HepG2 (cell line): ENCODE data around the gene REM2. TPM values are rescaled to one million over a fixed set of nuclear protein-coding genes. Genes with fewer than 3 reads are reported as not detected.

ENCODE experiments used
- ATAC-seq: fragments of 200-7000 bp; cut with Tn5 transposase; 3 replicates; pipeline ENCODE4 v1.9.1; 2020; ENCODE audit warnings: mild to moderate bottlenecking, moderate library complexity
- BruUV-seq: library from RNA; stranded (reverse); fragments of 400-500 nt; replicated peaks from 2 replicates; lab custom pipeline; 2021; lab: Mats Ljungman, UMichigan
- CTCF ChIA-PET: fragments of 300-600 bp; formaldehyde crosslinking; extraction: SDS; loops from one replicate; lab custom pipeline; 2021; ENCODE audit warnings: low total read pairs, inconsistent platforms, low intra/inter-chr PET ratio; lab: Yijun Ruan, JAX
- POLR2A ChIA-PET: fragments of 350-600 bp; sonication (Branson Sonifier 250); formaldehyde crosslinking; loops from one replicate; lab custom pipeline; 2020; ENCODE audit warnings: antibody characterized with exemption, inconsistent platforms; lab: Yijun Ruan, JAX
- DNase-seq: peaks from one replicate; pipeline ENCODE4 v3.0.0-alpha.2; 2015; ENCODE audit warnings: low spot score
- FAIRE-seq: peaks from 3 replicates; lab custom pipeline; 2011; peaks lifted over from hg19 to GRCh38; lab: Jason Lieb, UNC
- H2AFZ ChIP-seq: one replicate; pipeline ENCODE4 v1.6.1; 2011; ENCODE audit warnings: low read length, inconsistent platforms
- H3K27ac ChIP-seq: fragments of 300-600 bp; 3 replicates; pipeline ENCODE4 v1.8.0; 2011; ENCODE audit warnings: mixed run types, mild to moderate bottlenecking, mixed read lengths, low read length, inconsistent platforms; ENCODE audit not compliant: insufficient read depth; ENCODE audit errors: extremely low read length
- H3K27me3 ChIP-seq, 2 experiments: fragments of 200-600 bp in 1 of 2; 2 replicates in 1 of 2; 3 replicates in 1 of 2; pipeline versions ENCODE4 v1.6.0 to v1.8.0; 2011; ENCODE audit warnings: low read length in 2 of 2, mild to moderate bottlenecking in 2 of 2, moderate library complexity in 2 of 2, inconsistent platforms in 1 of 2; ENCODE audit not compliant: insufficient read depth in 2 of 2, control insufficient read depth in 1 of 2
- H3K36me3 ChIP-seq, 2 experiments: fragments of 200-600 bp in 1 of 2; replicated peaks in 1 of 2; 2 replicates in 1 of 2; 3 replicates in 1 of 2; pipeline versions ENCODE4 v1.5.1 to v1.8.0; 2011; ENCODE audit warnings: low read length in 2 of 2, inconsistent platforms in 1 of 2; ENCODE audit not compliant: insufficient read depth in 2 of 2, control insufficient read depth in 1 of 2
- H3K4me1 ChIP-seq: 2 replicates; pipeline ENCODE4 v1.5.1; 2012; ENCODE audit warnings: low read length, inconsistent platforms; ENCODE audit not compliant: insufficient read depth
- H3K4me2 ChIP-seq: 2 replicates; pipeline ENCODE4 v1.6.0; 2011; ENCODE audit warnings: low read depth, low read length, inconsistent platforms
- H3K4me3 ChIP-seq, 3 experiments: fragments of 200-600 bp in 1 of 3; sonication (generic), shearing (Covaris generic) in 1 of 3; replicated peaks in 1 of 3; 2 replicates each; pipeline ENCODE4 v1.5.1; 2011 to 2016; ENCODE audit warnings: low read length in 3 of 3, inconsistent platforms in 2 of 3, low read depth in 2 of 3, mild to moderate bottlenecking in 2 of 3, control low read depth in 1 of 3, mixed read lengths in 1 of 3; ENCODE audit not compliant: insufficient read depth in 1 of 3
- H3K79me2 ChIP-seq: one replicate; pipeline ENCODE4 v1.6.1; 2011; ENCODE audit warnings: low read length, inconsistent platforms; ENCODE audit not compliant: insufficient read depth
- H3K9ac ChIP-seq: 2 replicates; pipeline ENCODE4 v1.6.0; 2011; ENCODE audit warnings: mild to moderate bottlenecking, low read depth, low read length, inconsistent platforms; ENCODE audit not compliant: insufficient read depth
- H3K9me3 ChIP-seq: 2 replicates; pipeline ENCODE4 v1.5.1; 2012; ENCODE audit warnings: mild to moderate bottlenecking, low read length
- H4K20me1 ChIP-seq: 2 replicates; pipeline ENCODE4 v1.6.0; 2011; ENCODE audit warnings: inconsistent platforms, mild to moderate bottlenecking, low read length, moderate library complexity; ENCODE audit not compliant: insufficient read depth
- NFRKB ChIP-seq: fragments of 450-650 bp; IDR thresholded peaks from 2 replicates; pipeline ENCODE4 v1.6.1; 2017
- PATZ1 ChIP-seq: sonication (generic); formaldehyde crosslinking; IDR thresholded peaks from 2 replicates; pipeline ENCODE4 v1.4.0; 2020; ENCODE audit warnings: missing genetic modification reagents
- ZNF121 ChIP-seq: sonication (generic); formaldehyde crosslinking; IDR thresholded peaks from 2 replicates; pipeline ENCODE4 v1.5.0; 2020; ENCODE audit warnings: mild to moderate bottlenecking, missing genetic modification reagents
- ZNF510 ChIP-seq: sonication (generic); formaldehyde crosslinking; IDR thresholded peaks from 2 replicates; pipeline ENCODE4 v1.4.0; 2020; ENCODE audit warnings: low read depth, mild to moderate bottlenecking, missing genetic modification reagents
- ZSCAN21 ChIP-seq: sonication (generic); formaldehyde crosslinking; IDR thresholded peaks from 2 replicates; pipeline ENCODE4 v1.8.0; 2022; ENCODE audit warnings: mild to moderate bottlenecking, missing genetic modification reagents, moderate library complexity, borderline replicate concordance
- WGBS: methylation state at CpG from one replicate; pipeline ENCODE4 v1.1.6; 2017; ENCODE audit warnings: low lambda C conversion rate; 5-methylcytosine and 5-hydroxymethylcytosine counted together
- in situ Hi-C: cut with HindIII; loops from 2 replicates; pipeline ENCODE4 v1.10.0; 2017; ENCODE audit warnings: low pct_unique_long_range_greater_than_20kb; ENCODE audit not compliant: extremely low pct_ligation_motif_present
- intact Hi-C: fragments of 100-400 bp; cut with micrococcal nuclease; formaldehyde crosslinking; loops from one replicate; pipeline ENCODE4 v1.10.0; 2022; ENCODE audit not compliant: unreplicated experiment
- polyA plus RNA-seq, 8 experiments: library from polyadenylated mRNA; depleted of rRNA in 3 of 8; stranded (reverse) in 7 of 8; unstranded in 1 of 8; fragments of >200 nt; fragmentation: Illumina TruSeq in 4 of 8; extraction: Trizol in 4 of 8; gene quantifications; 2 replicates each; pipeline versions ENCODE4 v1.2.1 to v1.2.3, GENCODE V29; 2011 to 2016; ENCODE audit warnings: low read depth in 4 of 8, missing spikeins in 1 of 8, mixed read lengths in 1 of 8; ENCODE audit not compliant: insufficient read depth in 1 of 8
- total RNA-seq, 5 experiments: library from RNA; depleted of rRNA; stranded (reverse); fragments of >200 nt; fragmentation: Illumina TruSeq; extraction: Trizol; gene quantifications; 2 replicates each; pipeline ENCODE4 v1.2.3, GENCODE V29; 2016; ENCODE audit warnings: low read depth in 1 of 5

REM2 gene
- total and polyA plus RNA-seq, 2 of the 13 experiments (the other 11 are each of a cell fraction or from before 2014, with no cell fraction given), result 0.20 TPM; not detected in 1

GRCh38 chr14:22885975-22886374, 3.0 kb downstream of the REM2 start:
- no peak for ATAC-seq
- ChIA-PET CTCF (no interaction called here), POLR2A (interaction anchor here (0.8 to 1.1 kb wide), 2 partner anchors 44 to 120 kb away, joined by 3 read pairs; partner anchors contain the start of gene OXA1L)

More at GRCh38 chr14:22885975-22886374, 3.0 kb downstream of the REM2 start:
- no peaks in the 10 kb centered on the region for H3K9me3 ChIP-seq
- no peak overlapping the region for H3K4me2 ChIP-seq
- H2AFZ ChIP-seq, result no peak overlapping the region
- H3K9ac ChIP-seq, result no peak overlapping the region
- no peaks in the 10 kb centered on the region for H3K79me2 ChIP-seq
- 82% methylated on average over 21 of the region's 21 CpGs for WGBS
- DNase-seq (no peak), FAIRE-seq (no peak)
- in situ Hi-C loops, result no loop called here
- no peak for TF ChIP-seq ZNF121 (CRISPR knock-in tag)
- TF ChIP-seq ZSCAN21 (CRISPR knock-in tag), result no peak
- TF ChIP-seq ZNF510 (CRISPR knock-in tag), result no peak
- no peak for TF ChIP-seq PATZ1 (CRISPR knock-in tag)
- TF ChIP-seq NFRKB, result no peak
- no TSS peak for BruUV-seq
- intact Hi-C loops, result no loop called here
- no peaks in the 10 kb centered on the region for H3K36me3 ChIP-seq
- H3K27me3 ChIP-seq, result peaks cover 12 to 62% of the 10 kb centered on the region in 2 experiments; a peak in 4 of 5 replicates
- no peak overlapping the region for H3K27ac ChIP-seq
- no peak overlapping the region for H3K4me3 ChIP-seq
- no peaks in the 10 kb centered on the region for H4K20me1 ChIP-seq
- H3K4me1 ChIP-seq, result peaks cover 15% of the 10 kb centered on the region
